Measurements from ENCODE around the gene LSG1.
"Not testable (repeated sequence)": the region's sequence is repeated elsewhere in the genome, so short reads cannot be mapped to it uniquely, and the experiment has no call there.

The LSG1 gene

GRCh38 chr3:194658477-194659242 is 13.3 kb downstream of the LSG1 start:
- DNase-seq = no peak

- no peak for DNase-seq
Observed at GRCh38 chr3:194657439-194657838, 14.6 kb downstream of the LSG1 start.

- DNase-seq = no peak
Observed at GRCh38 chr3:194654443-194654842, 17.5 kb downstream of the LSG1 start.

- no peak for DNase-seq
Observed at GRCh38 chr3:194647747-194648146, 24.2 kb downstream of the LSG1 start.

- no peak for DNase-seq
Observed at GRCh38 chr3:194642769-194643168, 29.2 kb downstream of the LSG1 start.

GRCh38 chr3:194640829-194641228 is 31.2 kb downstream of the LSG1 start:
- DNase-seq = no peak

- no peak for DNase-seq
Observed at GRCh38 chr3:194638991-194639605, 32.9 kb downstream of the LSG1 start.

- no peak for DNase-seq
Observed at GRCh38 chr3:194637541-194638400, 34.2 kb downstream of the LSG1 start.

- no peak for DNase-seq
Observed at GRCh38 chr3:194637066-194637465, 34.9 kb downstream of the LSG1 start.

GRCh38 chr3:194633349-194634004 is 38.5 kb downstream of the LSG1 start, which contains the start of gene TMEM44:
TSS of gene TMEM44 (minus strand) at chr3:194633419. CDS start at chr3:194633215, 204 bp downstream.
- peak in 19 of 58 donors; percentile 10 to 59 (median 32) for DNase-seq

- DNase-seq = peak in 2 of 58 donors; percentile 17 to 20
Observed at GRCh38 chr3:194632809-194633348, 39.1 kb downstream of the LSG1 start.

GRCh38 chr3:194632226-194632808 is 39.7 kb downstream of the LSG1 start:
- no peak for DNase-seq

GRCh38 chr3:194631696-194632095 is 40.3 kb downstream of the LSG1 start:
- DNase-seq = no peak

GRCh38 chr3:194630681-194631080 is 41.3 kb downstream of the LSG1 start:
- not testable (repeated sequence) for DNase-seq

- DNase-seq = no peak
Observed at GRCh38 chr3:194624956-194625355, 47.0 kb downstream of the LSG1 start.

- DNase-seq = peak in 14 of 58 donors; percentile 3 to 67 (median 26)
Observed at GRCh38 chr3:194623449-194624290, 48.3 kb downstream of the LSG1 start.

- no peak for DNase-seq
Observed at GRCh38 chr3:194622621-194623340, 49.2 kb downstream of the LSG1 start.

GRCh38 chr3:194621947-194622346 is 50.0 kb downstream of the LSG1 start:
- peak in 21 of 58 donors; percentile 12 to 61 (median 26) for DNase-seq

- DNase-seq = no peak
Observed at GRCh38 chr3:194620196-194620595, 51.8 kb downstream of the LSG1 start.
